ENCODE results near the gene CERS1.
A peak's percentile ranks its signal among the peaks of the same experiment; 100 is the strongest.

The CERS1 gene

GRCh38 chr19:18870531-18871172 lies 25.3 kb downstream of the CERS1 start:
- DNase-seq (ENCODE audit: low read depth, low spot score), result no peak

GRCh38 chr19:18869781-18870530 lies 26.0 kb downstream of the CERS1 start:
- DNase-seq (ENCODE audit: low read depth, low spot score), result no peak

- no peak for DNase-seq (ENCODE audit: low read depth, low spot score)
Measured at GRCh38 chr19:18869023-18869618, 26.8 kb downstream of the CERS1 start.

- no peak for DNase-seq (ENCODE audit: low read depth, low spot score)
Measured at GRCh38 chr19:18868380-18869022, 27.5 kb downstream of the CERS1 start.

GRCh38 chr19:18867751-18868150 lies 28.2 kb downstream of the CERS1 start:
- DNase-seq (ENCODE audit: low read depth, low spot score), result no peak

GRCh38 chr19:18867199-18867598 lies 28.8 kb downstream of the CERS1 start:
- DNase-seq (ENCODE audit: low read depth, low spot score), result no peak

- DNase-seq (ENCODE audit: low read depth, low spot score), result no peak
Measured at GRCh38 chr19:18866800-18867123, 29.2 kb downstream of the CERS1 start.

- peak; percentile 15 for DNase-seq (ENCODE audit: low read depth, low spot score)
Measured at GRCh38 chr19:18865973-18866799, 29.8 kb downstream of the CERS1 start.

GRCh38 chr19:18865106-18865972 lies 30.6 kb downstream of the CERS1 start:
- no peak for DNase-seq (ENCODE audit: low read depth, low spot score)

GRCh38 chr19:18863843-18864362 lies 32.1 kb downstream of the CERS1 start:
- no peak for DNase-seq (ENCODE audit: low read depth, low spot score)

GRCh38 chr19:18862976-18863842 lies 32.7 kb downstream of the CERS1 start:
- no peak for DNase-seq (ENCODE audit: low read depth, low spot score)

- DNase-seq (ENCODE audit: low read depth, low spot score), result no peak
Measured at GRCh38 chr19:18861917-18862316, 34.0 kb downstream of the CERS1 start.

GRCh38 chr19:18861235-18861634 lies 34.7 kb downstream of the CERS1 start:
- no peak for DNase-seq (ENCODE audit: low read depth, low spot score)

- DNase-seq (ENCODE audit: low read depth, low spot score), result no peak
Measured at GRCh38 chr19:18860725-18861124, 35.2 kb downstream of the CERS1 start.

- no peak for DNase-seq (ENCODE audit: low read depth, low spot score)
Measured at GRCh38 chr19:18860302-18860700, 35.7 kb downstream of the CERS1 start.

- no peak for DNase-seq (ENCODE audit: low read depth, low spot score)
Measured at GRCh38 chr19:18859676-18860301, 36.2 kb downstream of the CERS1 start.

GRCh38 chr19:18858906-18859646 lies 36.9 kb downstream of the CERS1 start:
- no peak for DNase-seq (ENCODE audit: low read depth, low spot score)

GRCh38 chr19:18857223-18857622 lies 38.7 kb downstream of the CERS1 start:
- DNase-seq (ENCODE audit: low read depth, low spot score), result no peak
